ACHN (cell line): ENCODE data around the gene HMHB1.

Experiments
- DNase-seq: peaks from one replicate; pipeline ENCODE4 v3.0.0-alpha.2; 2015
- in situ Hi-C: cut with HindIII; loops from 2 replicates; pipeline ENCODE4 v1.10.0; 2017; ENCODE audit warnings: low sequenced_read_pairs, low pct_ligation_motif_present, low pct_unique_long_range_greater_than_20kb

Gene HMHB1

DNA sequence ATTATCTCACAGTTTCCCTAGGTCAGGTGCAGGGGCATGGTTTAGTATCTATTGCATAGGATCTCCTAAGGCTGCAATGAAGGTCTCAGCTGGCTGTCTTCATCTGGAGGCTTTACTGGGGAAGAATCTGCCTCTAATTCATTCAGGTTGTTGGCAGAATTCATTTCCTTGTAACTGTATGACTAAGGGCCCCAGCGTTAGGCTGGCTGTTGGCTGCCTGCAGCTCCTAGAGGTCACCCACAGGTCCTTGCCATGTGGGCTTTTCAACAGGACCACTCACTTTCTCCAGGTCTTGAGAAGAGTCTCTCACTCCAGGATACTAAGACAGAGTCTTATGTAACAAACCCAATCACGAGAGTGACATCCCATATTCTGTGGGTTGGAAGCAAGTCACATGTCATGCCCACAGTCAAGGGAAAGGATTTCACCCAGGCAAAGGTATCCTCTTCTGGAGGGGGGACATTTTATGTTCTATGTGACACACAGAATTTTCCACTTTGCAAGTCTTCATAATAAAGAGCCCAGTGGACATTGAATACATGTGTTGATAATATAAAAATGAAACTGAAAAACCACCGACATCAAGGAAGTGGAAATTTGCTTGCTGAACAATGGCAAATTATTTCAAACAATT lies 38.2 kb downstream of the HMHB1 start:
- no peak for DNase-seq
- in situ Hi-C loops: no loop called here

DNA sequence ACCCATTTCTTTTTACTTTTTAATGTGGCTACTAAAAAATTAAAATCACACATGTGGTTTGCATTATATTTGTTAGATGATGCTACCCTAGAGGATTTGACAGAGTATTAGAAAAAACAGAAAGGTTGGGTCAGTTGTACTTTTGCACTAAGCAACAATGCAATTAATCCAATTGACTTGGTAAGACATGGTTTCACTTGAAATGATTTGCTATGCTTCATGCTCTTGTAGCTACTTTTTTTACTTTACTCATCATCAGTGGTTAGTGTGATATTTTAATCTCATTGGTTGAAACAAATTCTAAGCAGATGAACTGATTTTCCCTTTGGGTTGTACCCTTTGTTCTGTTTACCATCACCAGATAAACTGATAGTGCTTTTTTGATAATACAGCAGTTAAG lies 39.4 kb downstream of the HMHB1 start:
- in situ Hi-C loops: no loop called here
- DNase-seq: no peak

DNA sequence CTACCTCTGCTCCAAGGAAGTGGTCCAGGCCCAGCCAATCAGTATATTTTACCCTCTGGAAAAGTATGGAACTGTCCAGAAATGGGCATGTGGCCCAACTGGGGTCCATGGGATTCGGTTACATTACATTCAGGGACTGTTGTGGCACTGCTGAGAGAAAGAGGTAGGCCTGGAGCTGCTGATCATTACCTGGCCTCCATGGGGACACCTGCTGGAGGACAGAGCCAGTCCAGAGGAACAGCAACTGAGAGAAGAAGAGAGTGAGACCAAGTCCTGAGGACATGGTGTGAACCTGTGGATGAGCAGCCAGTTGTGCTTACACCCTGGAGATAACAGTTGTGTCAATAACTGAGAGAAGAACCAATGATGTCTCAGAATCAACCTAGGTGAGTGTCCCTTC lies 48.2 kb downstream of the HMHB1 start:
- in situ Hi-C loops: no loop called here
- no peak for DNase-seq

DNA sequence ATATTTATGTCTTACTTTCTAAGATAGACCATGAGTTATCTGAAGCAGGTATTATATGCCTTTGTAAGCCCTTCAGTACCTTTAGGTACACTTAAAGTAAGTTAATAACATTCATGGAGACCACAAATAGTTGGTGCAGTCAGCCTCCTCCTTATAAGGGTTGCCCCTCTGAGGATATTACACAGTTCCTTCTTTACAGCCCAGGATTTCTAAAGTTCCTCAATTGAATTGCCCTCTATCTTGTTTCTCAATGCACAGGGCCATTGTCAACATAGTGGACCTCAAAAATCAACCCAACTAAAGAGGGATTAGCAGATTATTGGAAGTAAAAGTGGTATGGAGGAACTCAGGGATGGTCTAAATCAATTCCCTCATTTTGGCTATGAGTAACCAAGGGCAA lies 50.3 kb downstream of the HMHB1 start:
- DNase-seq: no peak
- in situ Hi-C loops: no loop called here

DNA sequence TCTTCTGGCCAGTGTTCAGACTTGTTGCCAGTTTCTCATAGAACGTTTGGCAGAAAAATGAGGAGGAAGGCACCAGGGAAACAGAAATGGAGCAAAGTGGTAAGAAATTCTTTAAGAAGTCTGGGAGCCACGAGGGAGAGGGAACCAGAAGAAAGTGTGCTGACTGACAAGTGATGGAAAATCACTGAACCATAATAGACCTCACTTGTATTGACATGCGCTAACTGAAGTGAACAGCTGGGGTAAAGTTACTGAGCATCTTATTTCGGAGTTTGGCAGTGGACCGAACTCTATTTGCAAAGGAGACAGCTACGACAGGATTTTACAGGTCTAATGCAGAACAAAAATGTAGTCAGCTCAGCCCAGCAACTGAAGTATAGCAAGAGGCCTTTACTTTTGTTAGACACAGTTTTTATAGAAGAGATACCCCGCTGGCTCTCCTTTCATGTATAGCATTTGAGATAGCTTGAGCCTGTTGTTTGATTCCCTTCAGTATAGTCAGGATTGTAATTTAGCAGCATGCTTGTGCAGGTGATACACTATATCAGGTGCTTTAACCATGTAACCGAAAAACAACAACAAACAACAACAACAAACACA lies 53.6 kb downstream of the HMHB1 start:
- in situ Hi-C loops: no loop called here
- no peak for DNase-seq
